Liver (tissue), 9 donors: ENCODE measurements around the gene TMED1. TPM values are rescaled to one million over a fixed set of nuclear protein-coding genes. Genes with fewer than 3 reads are reported as not detected.

Experiments
- DNase-seq: peaks from one replicate; pipeline ENCODE4 v3.0.0-alpha.2; 2017; ENCODE audit warnings: low spot score
- H3K27ac ChIP-seq, 2 donors: one replicate each; pipeline ENCODE4 v1.7.0; 2013; ENCODE audit warnings: inconsistent platforms in 2 of 2, low read length in 2 of 2, control low read depth in 1 of 2, low read depth in 1 of 2, mild to moderate bottlenecking in 1 of 2
- H3K27me3 ChIP-seq, 4 donors: one replicate each; pipeline versions ENCODE4 v1.6.1 to v1.7.0; 2013; ENCODE audit warnings: low read length in 3 of 4, inconsistent platforms in 1 of 4, mild to moderate bottlenecking in 1 of 4, moderate library complexity in 1 of 4; ENCODE audit not compliant: control insufficient read depth in 4 of 4, insufficient read depth in 4 of 4
- H3K36me3 ChIP-seq, 4 donors: one replicate each; pipeline versions ENCODE4 v1.6.1 to v1.7.0; 2013; ENCODE audit warnings: low read length in 3 of 4, mild to moderate bottlenecking in 3 of 4, low read depth in 1 of 4, moderate library complexity in 1 of 4; ENCODE audit not compliant: control insufficient read depth in 4 of 4, insufficient read depth in 3 of 4
- H3K4me1 ChIP-seq, 4 donors: one replicate each; pipeline versions ENCODE4 v1.6.1 to v1.7.0; 2013; ENCODE audit warnings: low read length in 3 of 4, mild to moderate bottlenecking in 3 of 4, moderate library complexity in 1 of 4; ENCODE audit not compliant: control insufficient read depth in 4 of 4, insufficient read depth in 4 of 4
- H3K4me3 ChIP-seq, 3 donors: one replicate each; pipeline versions ENCODE4 v1.6.1 to v1.7.0; 2013; ENCODE audit warnings: low read length in 3 of 3, control low read depth in 1 of 3, low read depth in 1 of 3, mild to moderate bottlenecking in 1 of 3
- H3K9ac ChIP-seq, 2 donors: one replicate each; pipeline ENCODE4 v1.7.0; 2013; ENCODE audit warnings: low read length in 2 of 2, mild to moderate bottlenecking in 2 of 2, moderate library complexity in 2 of 2, control low read depth in 1 of 2, low read depth in 1 of 2
- H3K9me3 ChIP-seq, 4 donors: one replicate each; pipeline versions ENCODE4 v1.6.1 to v1.7.0; 2013; ENCODE audit warnings: low read length in 3 of 4; ENCODE audit not compliant: control insufficient read depth in 4 of 4
- ATF3 ChIP-seq: IDR thresholded peaks from 2 replicates; pipeline ENCODE4 v1.6.1; 2016; ENCODE audit warnings: antibody characterized with exemption
- CTCF ChIP-seq: fragments of 150-350 bp; IDR thresholded peaks from 2 replicates; pipeline ENCODE4 v1.5.1; 2017; ENCODE audit warnings: improper control_type of control experiment, low read depth, low read length; ENCODE audit not compliant: missing input control
- EGR1 ChIP-seq, 2 donors: IDR thresholded peaks; 2 replicates each; pipeline ENCODE4 v1.6.1; 2016 to 2018; ENCODE audit warnings: antibody characterized with exemption in 2 of 2, low read depth in 2 of 2
- FOXA1 ChIP-seq: IDR thresholded peaks from 2 replicates; pipeline ENCODE4 v1.6.1; 2016; ENCODE audit warnings: antibody characterized with exemption
- FOXA2 ChIP-seq: IDR thresholded peaks from 2 replicates; pipeline ENCODE4 v1.6.1; 2016; ENCODE audit warnings: antibody characterized with exemption
- GABPA ChIP-seq, 2 donors: IDR thresholded peaks in 1 of 2; conservative IDR thresholded peaks in 1 of 2; 2 replicates each; pipeline ENCODE4 v1.6.1; 2016; ENCODE audit warnings: antibody characterized with exemption in 2 of 2, mild to moderate bottlenecking in 1 of 2, moderate library complexity in 1 of 2
- HNF4A ChIP-seq, 2 donors: conservative IDR thresholded peaks; 2 replicates each; pipeline ENCODE4 v1.6.1; 2016; ENCODE audit warnings: antibody characterized with exemption in 2 of 2, mild to moderate bottlenecking in 2 of 2
- HNF4G ChIP-seq: IDR thresholded peaks from 2 replicates; pipeline ENCODE4 v1.6.1; 2016; ENCODE audit warnings: antibody characterized with exemption
- JUND ChIP-seq, 2 donors: IDR thresholded peaks; 2 replicates each; pipeline ENCODE4 v1.6.1; 2016; ENCODE audit warnings: antibody characterized with exemption in 2 of 2
- MAX ChIP-seq: IDR thresholded peaks from 2 replicates; pipeline ENCODE4 v1.6.1; 2016; ENCODE audit warnings: antibody characterized with exemption
- NR2F2 ChIP-seq: IDR thresholded peaks from 2 replicates; pipeline ENCODE4 v1.6.1; 2016; ENCODE audit warnings: antibody characterized with exemption
- RAD21 ChIP-seq, 2 donors: IDR thresholded peaks; 2 replicates each; pipeline ENCODE4 v1.6.1; 2016; ENCODE audit warnings: antibody characterized with exemption in 2 of 2, mild to moderate bottlenecking in 2 of 2
- REST ChIP-seq: IDR thresholded peaks from 2 replicates; pipeline ENCODE4 v1.6.1; 2016; ENCODE audit warnings: antibody characterized with exemption, mild to moderate bottlenecking
- RXRA ChIP-seq, 2 donors: IDR thresholded peaks; 2 replicates each; pipeline ENCODE4 v1.6.1; 2017 to 2018; ENCODE audit warnings: antibody characterized with exemption in 2 of 2, mild to moderate bottlenecking in 1 of 2
- SP1 ChIP-seq: IDR thresholded peaks from 2 replicates; pipeline ENCODE4 v1.6.1; 2018; ENCODE audit warnings: antibody characterized with exemption, mild to moderate bottlenecking
- TAF1 ChIP-seq: conservative IDR thresholded peaks from 2 replicates; pipeline ENCODE4 v1.6.1; 2016; ENCODE audit warnings: antibody characterized with exemption, mild to moderate bottlenecking
- YY1 ChIP-seq: IDR thresholded peaks from 2 replicates; pipeline ENCODE4 v1.6.1; 2016; ENCODE audit warnings: antibody characterized with exemption, mild to moderate bottlenecking
- ZBTB33 ChIP-seq: IDR thresholded peaks from 2 replicates; pipeline ENCODE4 v1.6.1; 2016; ENCODE audit warnings: antibody characterized with exemption
- WGBS: extraction: QIAGEN DNeasy Blood & Tissue Kit; methylation state at CpG from one replicate; pipeline ENCODE4 v1.1.7; 2013; 5-methylcytosine and 5-hydroxymethylcytosine counted together
- polyA plus RNA-seq, 2 donors: library from polyadenylated mRNA; stranded (reverse) in 1 of 2; unstranded in 1 of 2; fragments of 200-250 nt in 1 of 2; fragments of >200 nt in 1 of 2; fragmentation: Nextera tagmentation in 1 of 2; extraction: Ambion mirVana in 1 of 2; gene quantifications; one replicate each; pipeline versions ENCODE4 v1.2.1 to v1.2.3, GENCODE V29; 2013 to 2015
- total RNA-seq, 2 donors: library from RNA; depleted of rRNA; stranded (reverse); fragments of >200 nt; gene quantifications; one replicate each; pipeline ENCODE4 v1.2.3, GENCODE V29; 2014
- donor health status: healthy.
- donor health status: healthy.
- donor health status: healthy.
- donor health status: healthy.
- donor health status: healthy.

TMED1 gene
- total and polyA plus RNA-seq, 4 donors: 17.8 to 34.7 (median 26.6) TPM

- TF ChIP-seq HNF4G: no peak
- TF ChIP-seq CTCF: no peak
- no peak for TF ChIP-seq JUND (IDR thresholded peaks at IDR 0.05)
- no peak for TF ChIP-seq FOXA2
- TF ChIP-seq EGR1 (IDR thresholded peaks at IDR 0.05; ENCODE audit: low read depth in 2 of 2): no peak
- no peak for TF ChIP-seq RXRA (IDR thresholded peaks at IDR 0.05)
- no peak for TF ChIP-seq FOXA1
- TF ChIP-seq MAX: no peak
- no peak for TF ChIP-seq NR2F2
- no peak for TF ChIP-seq HNF4A (conservative IDR thresholded peaks at IDR 0.05)
- no peak for TF ChIP-seq SP1
- TF ChIP-seq ZBTB33: no peak
- TF ChIP-seq YY1: no peak
- TF ChIP-seq TAF1: no peak
- TF ChIP-seq GABPA (IDR thresholded peaks at IDR 0.05 in 1 of 2, conservative IDR thresholded peaks at IDR 0.05 in 1 of 2): no peak
- no peak for TF ChIP-seq RAD21 (IDR thresholded peaks at IDR 0.05)
- no peak for TF ChIP-seq ATF3
- no peak for TF ChIP-seq REST
- no peak overlapping the region for H3K4me3 ChIP-seq
- H3K9ac ChIP-seq: no peak overlapping the region
- H3K27me3 ChIP-seq: no peaks in the 10 kb centered on the region
- H3K36me3 ChIP-seq: no peaks in the 10 kb centered on the region
- H3K9me3 ChIP-seq: no peaks in the 10 kb centered on the region
- peaks cover 0 to 18% (median 10%) of the 10 kb centered on the region in 4 donors for H3K4me1 ChIP-seq
- no peak overlapping the region for H3K27ac ChIP-seq
- no peak for DNase-seq
- 85% methylated on average over 10 of the region's 10 CpGs for WGBS
These were observed 3.4 kb upstream of the TMED1 start for GRCh38 chr19:10839114-10840050.
